DMS53 treated with DMSO at 0.1 percent for 48 hours (cell line): ENCODE results near the gene FAM193A.
"Not testable (repeated sequence)": the region's sequence is repeated elsewhere in the genome, so short reads cannot be mapped to it uniquely, and the experiment has no call there.

ENCODE experiments used
- DNase-seq: peaks from one replicate; lab custom pipeline; 2025; ENCODE audit not compliant: unreplicated experiment; lab: John Stamatoyannopoulos, UW

The FAM193A gene

GRCh38 chr4:2574009-2574408, 37.6 kb downstream of the FAM193A start:
- DNase-seq, result no peak

- no peak for DNase-seq
Measured at GRCh38 chr4:2574863-2575262, 38.4 kb downstream of the FAM193A start.

GRCh38 chr4:2576290-2576689, 39.8 kb downstream of the FAM193A start:
- DNase-seq, result no peak

DNA sequence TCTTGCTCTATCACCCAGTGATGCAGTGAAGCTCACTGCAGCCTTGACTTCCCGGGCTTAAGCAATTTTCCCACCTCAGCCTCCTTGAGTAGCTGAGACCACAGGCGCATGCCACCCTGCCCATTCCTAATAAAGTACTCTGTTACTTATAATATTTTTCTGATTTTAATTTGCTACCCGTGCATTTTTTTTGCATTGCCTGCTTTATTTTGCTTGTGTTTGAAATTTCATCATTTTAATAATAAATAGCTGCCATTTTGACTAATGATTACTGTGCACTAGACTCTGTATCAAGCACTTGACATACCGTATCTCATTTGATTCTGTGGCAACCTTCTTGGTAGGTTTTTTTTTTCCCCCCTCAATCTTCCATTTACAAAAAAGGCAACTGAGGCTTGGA, 41.7 kb downstream of the FAM193A start:
- DNase-seq, result no peak

DNA sequence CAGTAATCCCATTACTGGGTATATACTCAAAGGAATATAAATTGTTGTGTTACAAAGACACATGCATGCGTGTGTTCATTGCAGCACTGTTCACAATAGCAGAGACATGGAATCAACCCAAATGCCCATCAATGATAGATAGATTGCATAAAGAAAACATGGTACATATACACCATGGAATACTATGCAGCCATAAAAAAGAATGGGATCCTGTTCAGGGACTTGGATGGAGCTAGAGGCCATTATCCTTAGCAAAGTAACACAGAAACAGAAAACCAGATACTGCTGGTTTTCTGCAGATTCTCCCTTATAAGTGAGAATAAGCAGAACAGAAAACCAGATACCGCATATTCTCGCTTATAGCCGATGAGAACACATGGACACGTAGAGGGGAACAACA, 43.5 kb downstream of the FAM193A start:
- no peak for DNase-seq

- no peak for DNase-seq
Measured at GRCh38 chr4:2583092-2583491, 46.6 kb downstream of the FAM193A start.

GRCh38 chr4:2583517-2583916, 47.1 kb downstream of the FAM193A start:
- peak; percentile 82 for DNase-seq

DNA sequence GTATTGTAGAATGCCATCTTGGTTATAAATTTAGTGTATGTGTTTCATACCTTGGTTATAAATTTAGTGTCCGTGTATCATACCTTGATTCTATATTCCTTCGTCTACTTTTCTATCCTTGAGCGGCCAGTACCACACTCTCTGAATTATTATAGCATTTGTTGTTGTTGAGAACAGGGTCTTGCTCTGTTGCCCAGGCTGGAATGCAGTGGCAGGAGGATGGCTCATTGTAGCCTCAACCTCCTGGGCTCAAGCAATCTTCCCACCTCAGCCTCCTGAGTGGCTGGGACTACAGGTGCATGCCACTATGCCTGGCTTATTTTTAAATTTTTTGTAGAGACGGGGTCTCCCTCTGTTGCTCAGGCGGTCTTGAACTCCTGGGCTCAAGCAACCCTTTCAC, 50.1 kb downstream of the FAM193A start:
- no peak for DNase-seq

GRCh38 chr4:2587213-2587823, 50.9 kb downstream of the FAM193A start:
- DNase-seq, result no peak

DNA sequence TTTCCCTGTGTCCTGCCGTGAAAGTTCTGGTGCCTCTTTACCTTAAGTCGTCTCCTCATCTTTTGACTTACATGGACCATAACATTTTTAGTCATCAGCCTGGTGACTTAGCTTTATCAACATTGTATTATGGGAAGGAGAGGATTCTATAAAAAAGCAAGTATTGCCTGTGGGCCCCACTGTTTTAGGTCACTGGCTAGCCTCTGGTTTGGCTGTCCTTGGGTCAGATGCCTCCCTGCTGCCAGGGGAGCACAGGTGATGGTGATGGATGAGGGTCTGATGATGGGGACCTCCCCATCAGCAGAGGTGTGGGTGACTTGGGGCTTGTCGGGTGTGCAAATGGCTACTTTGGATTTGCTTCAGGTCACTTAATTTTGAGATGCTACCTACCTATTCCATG, 51.8 kb downstream of the FAM193A start:
- DNase-seq, result no peak

- no peak for DNase-seq
Measured at GRCh38 chr4:2591189-2591588, 54.7 kb downstream of the FAM193A start.

DNA sequence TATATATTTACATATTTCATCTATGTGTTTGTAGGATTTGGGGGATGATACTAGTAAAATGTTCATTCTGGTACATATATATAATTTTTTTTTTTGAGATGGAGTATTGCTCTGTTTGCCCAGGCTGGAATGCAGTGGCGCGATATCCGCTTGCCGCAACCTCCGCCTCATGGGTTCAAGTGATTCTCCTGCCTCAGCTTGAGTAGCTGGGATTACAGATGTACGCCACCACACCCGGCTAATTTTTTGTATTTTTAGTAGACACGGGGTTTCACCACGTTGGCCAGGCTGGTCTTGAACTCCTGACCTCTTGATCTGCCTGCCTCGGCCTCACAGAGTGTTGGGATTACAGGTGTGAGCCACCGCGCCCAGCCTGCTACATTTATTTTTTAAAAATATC, 55.6 kb downstream of the FAM193A start:
- not testable (repeated sequence) for DNase-seq

GRCh38 chr4:2592572-2592971, 56.1 kb downstream of the FAM193A start:
- DNase-seq, result no peak

DNA sequence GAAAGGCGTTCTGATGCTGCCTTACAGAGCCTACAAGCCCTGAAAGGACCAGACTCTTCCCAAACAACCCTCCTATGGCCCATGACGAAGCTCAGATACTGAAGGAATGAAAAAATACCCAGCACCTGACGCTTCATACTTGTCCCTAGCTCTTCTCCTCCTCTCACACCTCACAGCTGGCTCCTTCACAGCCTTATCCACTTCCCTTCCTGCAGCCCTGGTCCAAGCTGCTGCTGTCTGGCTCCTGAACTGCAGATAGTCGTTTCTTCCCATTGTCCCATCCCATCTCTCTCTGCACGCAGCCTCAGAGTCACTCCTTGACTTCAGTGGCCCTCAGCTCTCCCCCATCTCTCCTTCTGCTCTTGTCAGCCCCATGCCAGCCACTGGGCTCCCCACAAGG, 56.6 kb downstream of the FAM193A start:
- DNase-seq, result no peak

- no peak for DNase-seq
Measured at GRCh38 chr4:2595436-2595835, 59.0 kb downstream of the FAM193A start.

GRCh38 chr4:2595952-2596552, 59.6 kb downstream of the FAM193A start:
- no peak for DNase-seq

- DNase-seq, result no peak
Measured at GRCh38 chr4:2596611-2597010, 60.2 kb downstream of the FAM193A start.

DNA sequence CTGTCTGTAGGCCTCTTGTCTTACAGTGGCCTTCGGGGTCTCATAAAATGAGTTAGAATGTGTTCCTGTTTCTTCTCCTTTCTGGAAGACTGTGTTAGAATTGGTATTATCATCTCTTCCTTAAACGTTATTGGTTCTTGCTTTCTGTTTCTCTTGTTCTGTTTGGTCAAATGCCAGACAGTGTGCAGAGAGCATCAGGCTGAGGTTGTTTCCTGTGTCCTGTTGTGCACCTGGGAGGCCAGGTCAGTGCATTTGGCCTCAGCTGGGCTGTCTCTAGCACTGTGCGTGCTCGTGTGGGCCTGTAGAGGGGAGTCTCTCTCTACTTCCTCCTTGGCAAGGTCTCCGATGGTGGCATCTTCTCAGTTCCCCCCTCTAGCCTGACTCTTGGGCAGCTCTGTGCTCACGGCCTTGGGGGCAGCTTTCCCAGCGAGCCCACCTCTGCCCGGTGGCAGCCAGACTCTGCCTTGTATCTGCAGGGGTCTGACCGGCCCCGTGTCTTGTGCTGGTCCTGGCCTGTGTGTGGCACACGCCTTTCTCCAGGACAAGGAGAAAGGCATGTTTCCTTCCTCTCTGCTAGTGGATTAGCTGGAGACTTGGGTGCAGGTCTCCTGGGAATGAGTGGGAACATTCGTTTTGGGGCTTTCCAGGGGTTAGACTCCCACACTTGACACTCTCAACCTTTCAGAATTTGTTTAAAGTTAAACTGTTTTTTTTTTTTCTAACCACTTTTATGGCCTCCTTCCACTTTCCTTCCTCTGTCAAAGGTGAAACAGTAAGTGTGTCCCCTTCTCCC, 62.3 kb downstream of the FAM193A start:
- DNase-seq, result no peak

DNA sequence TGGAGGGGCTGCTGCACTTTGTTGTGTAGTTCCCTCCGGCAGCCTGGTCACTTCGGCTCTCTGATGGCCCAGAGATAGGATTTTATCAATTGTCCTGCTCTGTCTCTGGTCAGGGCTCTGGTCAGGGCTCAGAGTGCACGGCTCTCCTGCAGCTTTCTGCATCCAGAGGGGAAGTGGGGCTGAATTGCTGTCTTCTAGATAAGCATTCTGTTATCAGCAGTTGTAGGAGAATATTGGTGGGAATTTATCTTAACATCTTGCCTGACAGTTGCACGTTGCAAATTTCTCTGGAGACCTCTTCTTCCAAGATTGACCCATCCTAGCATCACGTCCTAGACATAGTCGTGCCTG, 62.8 kb downstream of the FAM193A start:
- no peak for DNase-seq

GRCh38 chr4:2600878-2601277, 64.4 kb downstream of the FAM193A start:
- DNase-seq, result no peak

DNA sequence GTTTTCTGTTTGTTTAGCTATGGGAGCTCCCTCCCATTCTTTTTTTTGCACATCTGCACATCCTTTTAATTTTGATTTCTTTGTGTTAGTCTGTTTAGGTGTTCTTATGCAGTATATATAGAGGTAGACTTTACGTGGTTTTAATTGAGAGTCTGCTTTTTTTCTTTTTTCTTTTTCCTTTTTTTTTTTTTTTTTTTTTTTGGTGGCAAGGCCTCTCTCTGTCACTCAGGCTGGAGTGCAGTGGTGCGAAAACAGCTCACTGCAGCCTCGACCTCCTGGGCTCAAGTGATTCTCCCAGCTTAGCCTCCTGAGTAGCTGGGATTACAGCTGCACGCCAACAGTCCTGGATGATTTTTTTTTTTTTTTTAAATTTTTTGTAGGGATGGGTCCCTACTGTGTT, 68.2 kb downstream of the FAM193A start:
- DNase-seq, result no peak

- no peak for DNase-seq
Measured at GRCh38 chr4:2606960-2607506, 70.6 kb downstream of the FAM193A start.
